CD4-positive, alpha-beta T cell treated with Interleukin-2 at 100 ng/mL for 4 hours (primary cell): Measurements from ENCODE around the gene ERVW-1.
"Not testable (repeated sequence)": the region's sequence is repeated elsewhere in the genome, so short reads cannot be mapped to it uniquely, and the experiment has no call there.

Source experiments
- DNase-seq: peaks from one replicate; pipeline ENCODE4 v3.0.0-alpha.2; 2020; ENCODE audit warnings: low spot score

ERVW-1 gene

GRCh38 chr7:92468589-92468988 is 9.2 kb downstream of the ERVW-1 start:
- DNase-seq, result not testable (repeated sequence)

GRCh38 chr7:92466682-92467081 is 11.1 kb downstream of the ERVW-1 start:
- no peak for DNase-seq

- DNase-seq, result no peak
Measured at GRCh38 chr7:92464515-92464914, 13.2 kb downstream of the ERVW-1 start.

GRCh38 chr7:92462560-92462959 is 15.2 kb downstream of the ERVW-1 start:
- no peak for DNase-seq

GRCh38 chr7:92461027-92462003 is 16.4 kb downstream of the ERVW-1 start:
- DNase-seq, result peak; percentile 37

- no peak for DNase-seq
Measured at GRCh38 chr7:92460510-92460909, 17.2 kb downstream of the ERVW-1 start.

GRCh38 chr7:92460109-92460508 is 17.6 kb downstream of the ERVW-1 start:
- DNase-seq, result no peak

GRCh38 chr7:92456236-92456635 is 21.5 kb downstream of the ERVW-1 start:
- DNase-seq, result no peak

- no peak for DNase-seq
Measured at GRCh38 chr7:92451645-92452044, 26.1 kb downstream of the ERVW-1 start.

GRCh38 chr7:92448205-92448747 is 29.5 kb downstream of the ERVW-1 start:
- DNase-seq, result peak; percentile 66

GRCh38 chr7:92447345-92448204 is 30.2 kb downstream of the ERVW-1 start, which contains the start of gene GATAD1:
Gene GATAD1, plus strand, starts transcription at chr7:92447482. Its CDS starts 248 bp downstream, at chr7:92447730.
- no peak for DNase-seq

- DNase-seq, result peak; percentile 88
Measured at GRCh38 chr7:92446869-92447344, 30.8 kb downstream of the ERVW-1 start.

GRCh38 chr7:92442720-92443119 is 35.0 kb downstream of the ERVW-1 start:
- DNase-seq, result not testable (repeated sequence)

- no peak for DNase-seq
Measured at GRCh38 chr7:92437956-92438491, 39.7 kb downstream of the ERVW-1 start.

GRCh38 chr7:92436612-92437445 is 40.9 kb downstream of the ERVW-1 start:
- no peak for DNase-seq

GRCh38 chr7:92435542-92435941 is 42.2 kb downstream of the ERVW-1 start:
- no peak for DNase-seq

GRCh38 chr7:92433019-92433418 is 44.7 kb downstream of the ERVW-1 start:
- no peak for DNase-seq

GRCh38 chr7:92432299-92432946 is 45.3 kb downstream of the ERVW-1 start:
- no peak for DNase-seq

- DNase-seq, result no peak
Measured at GRCh38 chr7:92427193-92427592, 50.6 kb downstream of the ERVW-1 start.

- no peak for DNase-seq
Measured at GRCh38 chr7:92425311-92425947, 52.3 kb downstream of the ERVW-1 start.
